Measurements from ENCODE around the gene CCR5. TPM values are rescaled to one million over a fixed set of nuclear protein-coding genes. Genes with fewer than 3 reads are reported as not detected.
A peak's percentile ranks its signal among the peaks of the same experiment; 100 is the strongest.
"Not testable (repeated sequence)": the region's sequence is repeated elsewhere in the genome, so short reads cannot be mapped to it uniquely, and the experiment has no call there.

CCR5 gene
- total RNA-seq (2014; rRNA removed; shearing (Covaris generic)) = not detected in 2 replicates

- DNase-seq (ENCODE audit: low read depth) = no peak
Measured at GRCh38 chr3:46370839-46371518, at the start of gene CCR5. CCR5 (plus strand) TSS chr3:46370946; CDS start chr3:46372903, 1,957 bp downstream.

GRCh38 chr3:46321461-46322104 is 49.2 kb upstream of the CCR5 start:
- no peak for DNase-seq (ENCODE audit: low read depth)

- DNase-seq (ENCODE audit: low read depth) = no peak
Measured at GRCh38 chr3:46324036-46324435, 46.7 kb upstream of the CCR5 start.

- DNase-seq (ENCODE audit: low read depth) = no peak
Measured at GRCh38 chr3:46325645-46326300, 45.0 kb upstream of the CCR5 start.

- DNase-seq (ENCODE audit: low read depth) = not testable (repeated sequence)
Measured at GRCh38 chr3:46330676-46331075, 40.1 kb upstream of the CCR5 start.

- no peak for DNase-seq (ENCODE audit: low read depth)
Measured at GRCh38 chr3:46334741-46335478, 35.8 kb upstream of the CCR5 start.

- no peak for DNase-seq (ENCODE audit: low read depth)
Measured at GRCh38 chr3:46335541-46335940, 35.2 kb upstream of the CCR5 start.

- DNase-seq (ENCODE audit: low read depth) = no peak
Measured at GRCh38 chr3:46337911-46338310, 32.8 kb upstream of the CCR5 start.

- no peak for DNase-seq (ENCODE audit: low read depth)
Measured at GRCh38 chr3:46338840-46339239, 31.9 kb upstream of the CCR5 start.

- DNase-seq (ENCODE audit: low read depth) = no peak
Measured at GRCh38 chr3:46344476-46344875, 26.3 kb upstream of the CCR5 start.

- no peak for DNase-seq (ENCODE audit: low read depth)
Measured at GRCh38 chr3:46348823-46349482, 21.8 kb upstream of the CCR5 start.

GRCh38 chr3:46349484-46350261 is 21.1 kb upstream of the CCR5 start:
- no peak for DNase-seq (ENCODE audit: low read depth)

GRCh38 chr3:46350262-46350565 is 20.5 kb upstream of the CCR5 start:
- DNase-seq (ENCODE audit: low read depth) = no peak

GRCh38 chr3:46351646-46352045 is 19.1 kb upstream of the CCR5 start:
- no peak for DNase-seq (ENCODE audit: low read depth)

GRCh38 chr3:46353090-46353489 is 17.7 kb upstream of the CCR5 start:
- DNase-seq (ENCODE audit: low read depth) = no peak

- no peak for DNase-seq (ENCODE audit: low read depth)
Measured at GRCh38 chr3:46353647-46354410, 16.9 kb upstream of the CCR5 start, which contains the start of gene CCR2. CCR2 (plus strand) TSS chr3:46354111; CDS start chr3:46357528, 3,417 bp downstream.

GRCh38 chr3:46354478-46354877 is 16.3 kb upstream of the CCR5 start:
- DNase-seq (ENCODE audit: low read depth) = no peak

- DNase-seq (ENCODE audit: low read depth) = no peak
Measured at GRCh38 chr3:46354984-46355383, 15.8 kb upstream of the CCR5 start.

- no peak for DNase-seq (ENCODE audit: low read depth)
Measured at GRCh38 chr3:46356276-46356675, 14.5 kb upstream of the CCR5 start.

- DNase-seq (ENCODE audit: low read depth) = peak; percentile 23
Measured at GRCh38 chr3:46356909-46357308, 13.8 kb upstream of the CCR5 start.

All from Daoy (cell line).